Frontal cortex (tissue), 4 donors: Measurements from ENCODE around the gene EIF2B4. TPM values are rescaled to one million over a fixed set of nuclear protein-coding genes. Genes with fewer than 3 reads are reported as not detected.
A peak's percentile ranks its signal among the peaks of the same experiment; 100 is the strongest.

Source experiments
- DNase-seq, 2 donors: peaks; one replicate each; pipeline ENCODE4 v3.0.0; 2012; ENCODE audit warnings: low spot score in 2 of 2
- FAIRE-seq: peaks from 2 replicates; lab custom pipeline; 2012; peaks lifted over from hg19 to GRCh38; lab: Jason Lieb, UNC
- total RNA-seq: library from RNA; depleted of rRNA; stranded (reverse); fragments of >200 nt; gene quantifications from one replicate; pipeline ENCODE4 v1.2.3, GENCODE V29; 2014
- donor health status: control.
- donor health status: control.
- donor health status: control.

Gene EIF2B4
- total RNA-seq: 16.7 TPM

DNA sequence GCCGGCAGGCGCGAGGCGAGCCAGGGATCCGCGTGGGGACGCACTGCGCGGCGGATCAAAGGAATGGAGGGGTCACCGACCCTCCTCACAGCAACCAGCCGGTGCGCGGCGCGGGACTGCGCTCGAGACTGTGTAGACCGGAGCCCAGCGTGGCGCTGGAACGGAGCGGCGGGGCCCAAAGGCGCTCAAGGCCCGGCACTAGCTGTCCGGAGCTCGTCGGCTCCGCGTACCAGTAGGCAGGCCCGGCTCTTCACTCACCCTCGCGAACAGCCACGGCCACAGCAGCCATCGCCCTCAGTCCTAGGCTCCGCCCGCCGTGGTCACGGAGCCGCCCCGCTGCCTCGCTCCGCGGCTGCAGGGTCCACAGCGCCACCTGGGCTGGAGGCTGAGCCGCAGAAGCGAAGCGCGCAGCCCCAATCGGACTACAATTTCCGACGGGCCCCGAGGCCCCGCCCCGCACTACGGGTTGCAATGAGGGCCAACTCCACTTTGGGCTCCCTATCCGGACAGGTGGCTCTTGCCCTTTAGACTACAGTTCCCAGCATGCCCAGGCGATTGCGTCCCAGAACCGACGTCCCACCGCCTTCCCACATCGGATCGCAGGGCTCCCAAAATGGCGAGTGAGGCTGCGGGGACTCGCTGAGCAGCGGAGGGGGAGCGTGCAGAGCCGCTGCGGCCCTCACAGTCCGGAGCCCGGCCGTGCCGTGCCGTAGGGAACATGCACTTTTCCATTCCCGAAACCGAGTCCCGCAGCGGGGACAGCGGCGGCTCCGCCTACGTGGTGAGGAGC is at the start of gene EIF2B4, which contains the start of gene SNX17:
Gene EIF2B4 (minus strand): TSS at position 313 of the 790 bp plus-strand sequence. CDS start 24 bp downstream, at position 289.
Gene SNX17 (plus strand): TSS at position 591 of the 790 bp plus-strand sequence. CDS start 128 bp downstream, at position 719.
- FAIRE-seq: no peak
- DNase-seq: peak; percentile 96 to 97

DNA sequence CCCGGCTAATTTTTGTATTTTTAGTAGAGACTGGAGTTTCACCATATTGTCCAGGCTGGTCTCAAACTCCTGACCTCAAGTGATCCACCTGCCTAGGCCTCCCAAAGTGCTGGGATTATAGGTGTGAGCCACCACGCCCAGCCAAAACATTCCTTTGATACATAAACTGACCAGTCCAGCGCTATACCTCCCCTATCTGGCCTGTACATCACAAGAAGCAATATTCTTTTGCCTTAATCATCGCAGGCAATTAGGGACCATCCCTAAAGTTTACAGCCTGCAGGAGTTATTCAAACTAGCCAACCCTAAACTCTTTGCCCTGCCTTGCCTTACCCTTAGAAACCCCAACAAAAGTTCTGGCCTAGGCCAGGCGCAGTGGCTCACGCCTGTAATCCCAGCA is 46.0 kb upstream of the EIF2B4 start:
- DNase-seq (no peak), FAIRE-seq (no peak)

GRCh38 chr2:27412419-27413152 is 42.4 kb upstream of the EIF2B4 start:
- FAIRE-seq (no peak), DNase-seq (no peak)

DNA sequence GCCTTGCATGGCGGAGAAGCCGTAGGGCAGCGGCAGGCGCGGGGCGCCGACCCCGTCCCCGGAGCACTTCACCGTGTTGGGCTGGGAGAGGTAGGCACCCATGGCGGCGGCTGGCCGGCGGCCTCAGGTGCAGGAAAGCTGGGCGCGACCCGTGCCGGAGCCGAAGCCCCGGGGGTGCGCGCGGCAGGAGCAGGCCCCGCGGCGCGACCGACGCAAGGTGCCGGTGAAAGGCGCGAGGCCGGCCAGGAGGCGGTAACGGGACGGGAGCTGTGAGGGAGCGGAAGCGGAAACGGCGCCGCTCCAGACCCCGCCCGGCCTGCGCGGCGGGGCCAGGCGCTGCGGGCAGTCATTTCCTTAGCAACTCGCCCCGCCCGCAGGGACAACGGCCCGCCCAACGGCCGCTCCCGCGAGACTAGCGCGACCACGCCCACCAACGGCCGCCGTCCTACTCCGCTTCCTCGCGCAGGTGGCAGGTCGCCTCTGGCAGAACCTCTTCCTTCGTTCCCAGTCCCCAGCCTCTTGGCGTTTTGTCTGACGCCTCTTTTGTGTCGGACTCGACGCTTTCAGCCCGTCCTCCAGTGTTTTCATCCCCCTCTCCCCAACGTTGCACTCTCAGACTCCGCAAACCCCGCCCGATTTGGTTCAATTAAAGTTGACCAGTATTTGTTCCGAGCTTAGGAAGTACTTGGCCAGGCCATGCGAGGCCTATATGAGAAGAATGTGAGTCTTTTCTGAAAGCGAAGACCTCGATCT is 39.4 kb upstream of the EIF2B4 start, which contains the start of gene PPM1G:
Gene PPM1G (minus strand): TSS at position 271 of the 753 bp plus-strand sequence. CDS start 169 bp downstream, at position 102.
- DNase-seq (peak; percentile 94 to 97), FAIRE-seq (no peak)

DNA sequence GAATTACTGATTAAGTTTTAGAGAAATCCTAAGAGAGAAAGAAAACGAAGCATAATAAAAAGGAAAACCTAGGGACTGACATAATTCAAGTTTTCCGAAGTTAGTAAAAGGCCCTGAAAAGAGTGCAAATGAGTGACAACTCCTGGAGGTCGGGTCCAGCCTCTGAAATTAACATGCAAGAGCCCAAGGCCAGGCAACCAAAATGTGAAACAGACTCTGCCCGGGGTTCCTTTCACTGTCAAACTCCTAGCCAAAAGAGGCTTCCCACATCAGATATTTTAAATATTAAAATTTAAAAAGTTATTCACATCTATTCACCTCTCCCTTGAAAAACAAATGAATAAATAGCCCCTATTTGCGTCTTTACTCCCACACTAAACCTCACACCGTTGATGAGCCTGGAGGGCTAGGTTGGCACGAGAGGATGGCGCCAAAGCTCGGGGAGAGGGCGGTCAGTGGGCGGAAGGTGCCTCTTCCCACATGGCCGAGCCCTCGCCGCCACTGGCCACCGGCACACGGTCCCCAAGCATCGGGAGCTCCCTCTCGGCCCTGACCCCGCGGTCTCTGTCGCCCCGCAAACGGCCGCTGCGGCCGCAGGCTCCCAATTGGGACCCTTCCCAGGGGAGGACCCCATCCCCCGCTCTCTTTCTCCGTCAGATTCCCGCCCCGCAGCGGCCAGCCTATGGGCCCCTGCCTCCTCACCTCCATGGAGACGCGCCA is 38.6 kb upstream of the EIF2B4 start:
- FAIRE-seq (no peak), DNase-seq (peak in 1 of 2 donors; percentile 44)

DNA sequence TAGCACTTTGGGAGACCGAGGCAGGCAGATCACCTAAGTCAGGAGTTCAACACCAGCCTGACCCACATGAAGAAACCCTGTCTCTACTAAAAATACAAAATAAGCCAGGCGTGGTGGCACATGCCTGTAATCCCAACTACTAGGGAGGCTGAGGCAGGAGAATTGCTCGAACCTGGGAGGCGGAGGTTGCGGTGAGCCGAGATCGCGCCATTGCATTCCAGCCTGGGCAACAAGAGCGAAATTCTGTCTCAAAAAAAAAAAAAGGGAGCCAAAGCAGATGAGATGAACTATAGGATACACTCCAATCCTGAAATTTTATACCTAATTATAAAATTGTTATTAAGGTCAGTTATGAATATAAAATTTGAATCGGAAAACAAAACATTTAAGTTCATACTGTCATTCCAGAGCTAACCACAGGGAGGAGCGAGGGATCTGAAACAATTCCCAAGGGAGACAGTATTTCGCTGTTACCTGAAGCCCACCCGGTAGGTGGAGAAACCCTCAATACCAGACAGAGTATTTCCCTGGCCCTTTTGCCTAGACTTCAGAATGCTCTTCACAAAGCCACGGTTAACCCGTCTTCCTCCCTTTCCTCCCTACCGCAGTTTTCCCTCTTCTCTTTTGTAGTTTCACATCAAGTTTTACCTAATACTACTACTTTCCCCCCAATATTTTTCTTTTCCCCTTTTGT is 37.8 kb upstream of the EIF2B4 start:
- DNase-seq: no peak

DNA sequence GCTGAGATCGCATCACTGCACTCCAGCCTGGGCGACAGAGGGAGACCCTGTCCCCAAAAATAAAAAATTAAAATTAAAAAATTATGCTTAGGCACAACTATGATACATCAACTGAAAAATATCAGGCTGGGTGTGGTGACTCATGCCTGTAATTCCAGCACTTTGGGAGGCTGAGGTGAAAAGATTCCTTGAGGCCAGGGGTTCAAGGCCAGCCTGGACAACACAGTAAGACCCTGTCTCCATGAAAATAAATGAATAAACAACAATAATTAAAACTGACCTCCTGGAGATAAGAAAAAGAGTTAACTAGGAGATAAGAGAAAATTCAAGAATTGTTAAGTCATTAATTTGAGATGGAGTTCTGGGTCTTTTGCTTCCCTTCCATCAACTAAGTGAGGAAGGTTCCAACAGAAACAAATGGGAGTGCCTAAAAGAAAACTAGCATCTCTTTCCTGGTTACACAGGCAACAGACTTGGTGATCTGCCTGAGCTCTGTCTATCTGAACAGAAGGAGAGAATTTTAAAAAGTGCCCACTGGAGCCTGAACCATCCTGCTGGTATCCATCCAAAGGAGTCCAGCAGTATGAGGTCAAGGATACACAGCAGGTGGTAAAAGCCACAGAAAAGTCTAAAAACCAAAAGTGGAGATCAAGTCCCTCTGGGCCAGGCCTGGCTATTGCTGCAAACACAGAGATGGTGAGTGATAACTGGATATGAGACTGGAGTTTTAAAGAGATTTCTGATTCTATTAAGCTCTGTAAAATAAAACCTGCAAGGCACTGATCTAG is 30.4 kb upstream of the EIF2B4 start:
- FAIRE-seq: no peak
- no peak for DNase-seq

More for the DNA sequence above, 37.8 kb upstream of the EIF2B4 start:
- no peak for FAIRE-seq

DNA sequence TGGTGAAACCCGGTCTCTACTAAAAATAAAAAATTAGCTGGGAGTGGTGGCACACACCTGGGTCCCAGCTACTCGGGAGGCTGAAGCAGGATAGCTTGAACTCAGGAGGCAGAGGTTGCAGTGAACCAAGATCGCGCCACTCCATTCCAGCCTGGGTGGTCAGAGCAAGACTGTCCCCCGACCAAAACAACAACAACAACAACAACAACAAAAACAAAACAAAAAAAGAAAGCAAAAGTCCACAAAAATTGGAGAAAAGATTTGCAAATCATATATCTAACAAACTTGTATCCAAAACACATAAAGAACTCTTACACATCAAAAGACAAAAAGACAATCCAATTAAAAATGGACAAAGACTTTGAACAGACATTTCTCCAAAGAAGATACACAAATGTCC is 28.8 kb upstream of the EIF2B4 start:
- DNase-seq (no peak), FAIRE-seq (no peak)

- no peak for FAIRE-seq
- no peak for DNase-seq
These were observed 23.1 kb upstream of the EIF2B4 start for GRCh38 chr2:27393225-27393624.

DNA sequence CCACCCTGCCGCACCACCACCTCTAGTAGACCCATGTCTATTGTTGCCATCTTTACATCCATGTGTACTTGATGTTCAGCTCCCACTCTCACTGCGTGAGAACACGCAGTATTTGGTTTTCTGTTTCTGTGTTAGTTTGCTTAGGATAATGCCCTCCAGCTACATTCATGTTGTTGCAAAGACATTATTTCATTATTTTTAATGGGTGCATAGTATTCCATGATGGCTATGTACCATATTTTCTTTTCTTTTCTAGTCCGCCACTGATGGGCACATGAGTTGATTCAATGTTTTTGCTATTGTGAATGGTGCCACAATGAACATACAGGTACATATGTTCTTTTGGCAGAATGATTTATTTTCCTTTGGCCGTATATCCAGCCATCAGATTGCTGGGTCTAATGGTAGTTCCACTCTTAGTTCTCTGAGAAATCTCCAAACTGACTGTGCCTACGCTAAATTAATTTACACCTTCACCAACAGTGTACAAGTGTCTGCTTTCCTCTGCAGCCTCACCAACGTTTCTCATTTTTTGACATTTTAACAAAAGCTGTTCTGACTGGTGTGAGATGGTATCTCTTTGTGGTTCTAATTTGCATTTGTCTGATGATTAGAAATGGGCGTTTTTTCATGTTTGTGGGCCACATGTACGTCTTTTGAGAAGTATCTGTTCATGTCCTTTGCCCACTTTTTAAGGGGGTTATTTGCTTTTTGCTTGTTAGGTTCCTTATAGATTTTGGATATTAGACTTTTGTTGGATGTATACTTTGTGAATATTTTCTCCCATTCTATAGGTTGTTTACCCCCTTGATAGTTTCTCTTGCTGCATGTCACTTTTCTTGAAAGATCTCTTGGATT is 20.9 kb upstream of the EIF2B4 start:
- FAIRE-seq: no peak
- DNase-seq: no peak

GRCh38 chr2:27381577-27382181 is 11.5 kb upstream of the EIF2B4 start:
- FAIRE-seq (no peak), DNase-seq (no peak)

DNA sequence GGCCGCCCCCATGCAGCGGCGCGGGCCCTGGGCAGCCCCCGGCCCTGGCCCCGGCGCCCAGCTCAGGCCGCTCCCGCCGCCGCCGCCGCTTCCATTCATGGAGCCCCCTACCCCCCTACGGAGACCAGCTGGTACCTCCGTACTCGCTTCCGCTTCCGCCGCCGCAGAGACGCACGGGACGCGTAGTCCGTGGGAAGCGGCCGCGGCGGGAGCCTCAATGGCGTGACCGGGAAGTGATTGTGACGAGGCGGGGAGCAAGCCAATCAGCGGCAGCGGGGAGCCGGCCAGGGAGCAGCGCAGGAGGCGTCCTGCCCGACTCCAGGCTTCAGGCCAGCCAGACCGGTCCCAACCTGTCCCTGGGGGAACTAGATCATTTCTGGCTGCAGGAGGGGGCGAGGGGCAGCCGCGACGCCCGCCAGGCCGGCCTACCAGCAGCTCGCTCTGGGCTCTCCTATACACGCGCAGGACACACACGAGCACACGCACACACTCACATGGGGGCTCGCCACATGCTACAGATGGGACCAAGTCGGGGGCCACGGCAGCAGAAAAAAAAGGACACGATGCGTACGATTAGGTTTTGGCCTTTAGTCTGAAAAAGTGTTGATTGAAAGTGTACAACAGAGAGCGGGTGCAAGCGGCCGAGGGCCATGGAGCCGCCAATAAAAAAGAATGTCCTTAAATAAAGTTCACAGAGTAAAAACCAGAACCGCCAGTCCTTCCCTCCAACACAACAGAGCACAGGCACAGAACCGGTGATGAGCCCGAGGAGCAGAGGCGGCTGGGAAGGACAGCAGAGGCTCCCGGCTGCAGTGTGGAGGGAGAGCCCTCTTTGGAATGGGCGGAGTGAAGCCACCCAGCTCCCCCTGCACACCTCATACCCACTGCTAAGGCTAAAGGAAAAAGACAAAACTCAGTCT is 10.7 kb upstream of the EIF2B4 start, which contains the start of gene ZNF513:
Gene ZNF513 (minus strand): TSS at position 109 of the 920 bp plus-strand sequence. CDS start 208 bp downstream, outside the sequence.
- DNase-seq (peak; percentile 95 to 98), FAIRE-seq (peak; percentile 45)

- peak; percentile 78 to 79 for DNase-seq
These were observed 9.9 kb upstream of the EIF2B4 start for GRCh38 chr2:27379836-27380625.

GRCh38 chr2:27379383-27379835 is 9.3 kb upstream of the EIF2B4 start:
- DNase-seq (no peak), FAIRE-seq (no peak)

More at GRCh38 chr2:27379836-27380625, 9.9 kb upstream of the EIF2B4 start:
- no peak for FAIRE-seq
